Measurements from ENCODE around the gene NSD2.

Gene NSD2

GRCh38 chr4:1864076-1865008 lies 6.9 kb upstream of the NSD2 start:
- no peak for DNase-seq (ENCODE audit: low spot score)

DNA sequence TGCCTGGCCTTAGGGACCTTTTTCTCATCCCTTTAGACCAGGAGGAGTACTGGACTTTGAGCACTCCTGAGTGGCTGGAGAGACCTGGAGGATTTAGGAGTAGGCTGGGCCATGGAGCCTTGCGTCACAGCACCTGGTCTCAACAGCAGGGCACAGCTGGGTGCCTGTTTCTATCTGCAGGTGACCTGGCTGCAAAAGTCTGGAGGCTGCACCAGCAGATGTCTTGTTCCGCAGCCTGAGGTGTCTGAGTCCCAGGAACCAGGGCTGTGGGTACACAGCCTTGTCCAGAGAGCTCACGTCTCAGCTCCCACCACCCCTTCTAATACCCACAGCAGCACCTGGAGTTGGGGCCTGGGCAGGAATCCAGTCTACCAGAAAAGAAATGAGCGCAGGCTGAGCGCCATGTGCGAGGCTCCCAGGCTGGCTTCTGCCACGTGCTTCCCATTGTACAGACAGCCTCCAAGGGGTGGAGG lies 5.0 kb upstream of the NSD2 start:
- no peak for DNase-seq (ENCODE audit: low spot score)

- DNase-seq (ENCODE audit: low spot score): no peak
Observed at GRCh38 chr4:1868293-1868692, 2.9 kb upstream of the NSD2 start.

- DNase-seq (ENCODE audit: low spot score): no peak
Observed at GRCh38 chr4:1868912-1869311, 2.3 kb upstream of the NSD2 start.

DNA sequence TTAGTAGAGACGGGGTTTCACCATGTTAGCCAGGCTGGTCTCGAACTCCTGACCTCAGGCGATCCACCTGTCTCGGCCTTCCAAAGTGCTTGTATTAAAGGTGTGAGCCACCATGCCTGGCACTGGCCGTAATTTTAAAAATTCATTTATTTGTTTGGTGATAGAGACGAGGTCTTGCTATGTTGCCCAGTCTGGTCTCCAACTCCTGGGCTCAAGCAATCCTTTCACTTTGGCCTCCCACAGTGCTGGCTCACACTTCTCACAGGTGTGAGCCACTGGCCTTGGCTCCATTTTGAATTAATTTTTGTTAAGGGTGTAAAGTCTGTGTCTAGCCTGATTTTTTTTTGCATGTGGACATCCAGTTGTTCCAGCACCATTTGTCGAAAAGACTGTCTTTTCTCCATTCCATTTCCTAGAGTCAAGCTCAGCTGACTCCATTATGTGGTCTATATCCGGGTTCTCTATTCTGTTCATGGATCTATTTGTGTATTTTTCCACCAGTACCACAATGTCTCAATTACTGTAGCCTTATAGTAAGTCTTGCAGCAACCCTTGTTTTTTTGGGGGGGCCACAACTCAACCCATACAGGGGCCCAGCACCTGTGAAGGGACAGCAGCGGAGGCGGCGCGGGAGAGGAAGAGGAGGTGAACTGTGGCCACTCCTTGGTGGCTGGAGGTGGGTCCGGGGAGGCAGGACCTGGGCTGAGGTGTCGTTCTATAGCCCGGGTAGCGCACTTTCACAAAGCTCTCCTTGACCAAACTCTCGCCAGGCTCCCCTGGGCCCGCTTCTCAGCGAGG lies 1.5 kb upstream of the NSD2 start:
- no peak for DNase-seq (ENCODE audit: low spot score)

GRCh38 chr4:1870328-1870577 lies 940 bp upstream of the NSD2 start:
- peak; percentile 83 for DNase-seq (ENCODE audit: low spot score)

- peak; percentile 70 for DNase-seq (ENCODE audit: low spot score)
Observed at GRCh38 chr4:1871471-1872021, 353 bp downstream of the NSD2 start.

DNA sequence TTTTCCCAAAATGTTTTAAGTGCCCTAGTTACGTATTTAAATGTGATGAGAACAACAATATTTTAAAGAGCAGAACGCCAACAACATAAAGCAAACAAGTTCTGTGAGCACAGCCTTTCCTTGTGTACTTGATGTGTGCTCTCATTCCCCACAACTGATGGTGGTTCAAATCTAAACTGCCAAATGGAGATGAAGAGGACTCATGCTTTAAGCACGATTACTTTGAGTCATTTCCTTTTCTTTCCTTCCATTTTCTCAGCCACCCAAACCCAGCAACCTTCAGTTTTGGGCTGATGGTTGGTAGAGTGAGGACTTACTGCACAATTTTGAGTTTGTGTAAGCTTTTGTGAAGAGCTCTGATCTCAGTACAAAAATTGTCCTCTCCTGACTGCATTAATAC lies 1.7 kb downstream of the NSD2 start:
- DNase-seq (ENCODE audit: low spot score): peak; percentile 65

- DNase-seq (ENCODE audit: low spot score): no peak
Observed at GRCh38 chr4:1873291-1873690, 2.1 kb downstream of the NSD2 start.

DNA sequence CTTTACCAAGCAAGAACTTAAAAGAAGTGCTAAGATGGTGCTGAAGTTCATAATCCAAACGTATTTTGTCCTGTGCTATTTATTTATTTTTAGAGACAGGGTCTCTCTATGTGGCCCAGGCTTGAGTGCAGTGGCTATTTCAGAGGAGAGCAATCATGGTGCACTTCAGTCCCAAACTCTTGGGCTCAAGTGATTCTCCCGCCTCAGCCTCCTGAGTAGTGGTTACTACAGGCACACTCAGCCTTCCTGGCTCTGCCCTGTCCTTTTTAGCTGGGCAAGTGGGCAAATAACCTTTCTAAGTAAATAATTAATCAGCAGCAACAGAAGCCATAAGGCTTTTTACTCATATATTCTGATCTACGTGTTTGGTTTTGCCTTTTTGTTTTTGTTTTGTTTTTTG lies 2.6 kb downstream of the NSD2 start:
- no peak for DNase-seq (ENCODE audit: low spot score)

- DNase-seq (ENCODE audit: low spot score): no peak
Observed at GRCh38 chr4:1874201-1874600, 3.0 kb downstream of the NSD2 start.

GRCh38 chr4:1879485-1879884 lies 8.3 kb downstream of the NSD2 start:
- DNase-seq (ENCODE audit: low spot score): no peak

- DNase-seq (ENCODE audit: low spot score): no peak
Observed at GRCh38 chr4:1880332-1880731, 9.1 kb downstream of the NSD2 start.

DNA sequence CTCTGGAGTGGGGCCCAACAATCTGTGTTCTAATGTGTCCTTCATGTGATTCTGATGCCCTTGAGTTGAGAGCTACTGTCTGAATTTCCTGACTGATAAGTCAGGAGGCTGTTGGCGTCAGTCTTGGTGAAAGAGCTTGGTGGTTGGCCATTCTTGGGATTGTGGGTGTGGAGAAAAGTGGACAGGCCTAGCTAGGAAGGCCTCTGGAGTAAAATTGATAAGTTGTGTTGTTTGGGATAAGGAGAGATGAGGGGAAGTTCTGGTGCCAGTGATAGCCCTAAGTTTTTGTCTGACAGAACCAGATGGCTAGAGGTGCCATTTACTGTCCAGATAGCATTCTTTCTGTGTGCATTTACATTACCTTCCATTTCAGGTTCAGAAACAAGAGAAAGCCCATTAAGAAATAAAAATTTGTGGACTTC lies 11.7 kb downstream of the NSD2 start:
- DNase-seq (ENCODE audit: low spot score): no peak

DNA sequence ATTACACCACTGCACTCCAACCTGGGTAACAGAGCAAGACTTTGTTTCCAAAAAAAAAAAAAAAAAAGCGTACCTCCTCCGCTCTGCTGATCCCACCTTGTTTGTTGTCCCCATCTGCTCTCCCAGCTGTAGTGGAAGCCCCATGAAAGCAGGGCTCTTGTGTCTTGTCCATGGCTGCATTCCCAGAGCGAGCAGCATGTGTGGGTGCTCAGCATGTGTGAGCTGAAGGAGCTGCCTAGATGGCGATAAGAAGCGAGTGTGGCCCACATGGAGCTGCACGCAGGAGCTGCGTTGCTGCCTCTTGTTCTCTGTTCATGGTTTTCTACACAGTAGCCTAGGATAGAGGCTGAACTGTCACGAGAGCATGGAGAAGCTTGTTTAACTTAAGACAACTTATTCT lies 12.4 kb downstream of the NSD2 start:
- DNase-seq (ENCODE audit: low spot score): no peak

GRCh38 chr4:1885414-1885813 lies 14.2 kb downstream of the NSD2 start:
- DNase-seq (ENCODE audit: low spot score): no peak

- no peak for DNase-seq (ENCODE audit: low spot score)
Observed at GRCh38 chr4:1887052-1887451, 15.9 kb downstream of the NSD2 start.

- no peak for DNase-seq (ENCODE audit: low spot score)
Observed at GRCh38 chr4:1890979-1891570, 19.9 kb downstream of the NSD2 start.

DNA sequence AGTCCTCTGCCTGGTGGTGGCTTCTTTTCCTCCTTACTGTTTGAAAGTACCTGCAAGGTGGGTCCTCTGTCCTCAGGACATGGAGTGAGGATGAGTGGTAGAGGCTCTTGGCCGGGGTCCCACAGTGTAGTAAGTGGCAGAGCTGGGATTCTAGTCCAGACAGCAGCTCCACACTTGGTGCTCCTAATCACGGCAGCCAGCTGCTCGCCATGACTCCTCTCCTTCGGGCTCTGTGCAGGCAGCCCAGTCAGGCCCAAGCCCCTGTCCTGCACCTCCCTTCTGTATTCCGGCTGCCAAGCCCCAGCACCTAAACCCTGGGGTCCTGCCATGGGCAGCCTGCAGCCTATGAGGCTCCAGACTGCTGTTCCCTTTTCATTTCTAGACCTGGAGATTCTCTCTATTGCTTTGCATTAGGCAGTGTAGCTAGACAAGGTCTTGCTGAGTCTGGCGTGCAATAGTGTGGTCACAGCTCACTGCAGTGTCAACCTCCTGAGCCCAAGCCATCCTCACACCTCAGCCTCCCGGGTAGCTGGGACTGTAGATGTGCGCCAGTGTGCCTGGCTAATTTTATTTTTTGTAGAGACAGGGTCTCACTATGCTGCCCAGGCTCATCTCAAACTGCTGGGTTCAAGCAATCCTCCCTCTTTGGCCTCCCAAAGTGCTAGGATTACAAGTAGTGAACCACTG lies 24.9 kb downstream of the NSD2 start:
- DNase-seq (ENCODE audit: low spot score): no peak

DNA sequence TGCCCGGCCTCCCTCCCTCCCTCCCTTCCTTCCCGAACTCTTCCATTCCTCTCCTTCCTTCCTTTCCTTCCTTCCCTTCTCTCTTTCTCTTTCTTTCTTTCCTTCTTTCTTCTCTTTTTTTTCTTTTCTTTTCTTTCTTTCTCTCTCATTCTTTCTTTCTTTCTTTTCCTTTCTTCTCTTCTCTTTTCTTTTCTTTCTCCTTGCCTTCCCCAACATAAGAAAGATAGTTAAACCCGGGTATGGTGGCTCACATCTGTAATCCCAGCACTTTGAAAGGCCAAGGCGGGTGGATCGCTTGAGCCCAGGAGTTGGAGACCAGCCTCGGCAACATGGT lies 25.4 kb downstream of the NSD2 start:
- no peak for DNase-seq (ENCODE audit: low spot score)

- no peak for DNase-seq (ENCODE audit: low spot score)
Observed at GRCh38 chr4:1898007-1898406, 26.8 kb downstream of the NSD2 start.

DNA sequence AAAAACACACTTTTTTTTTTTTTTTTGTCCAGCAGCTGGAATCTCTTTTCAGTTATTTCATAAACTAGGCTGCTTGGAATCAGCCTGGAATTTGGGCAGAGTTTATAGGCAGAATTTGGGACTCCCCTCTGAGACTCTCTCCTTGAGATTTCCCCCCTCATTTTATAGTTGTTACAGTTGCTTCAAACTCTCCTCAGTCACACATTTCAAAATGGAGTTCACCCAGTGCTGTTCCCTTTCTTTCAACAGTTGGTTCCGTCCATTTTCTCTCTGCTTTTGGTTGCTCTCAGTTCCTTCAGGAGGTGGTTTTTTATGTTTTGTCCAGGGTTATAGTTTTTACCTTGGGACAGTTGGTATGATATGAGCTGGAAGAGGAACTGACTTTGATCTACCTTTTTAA lies 27.5 kb downstream of the NSD2 start:
- DNase-seq (ENCODE audit: low spot score): no peak

Measured in AG08396 (cell line).